Measurements from ENCODE around the gene COL6A2. TPM values are rescaled to one million over a fixed set of nuclear protein-coding genes. Genes with fewer than 3 reads are reported as not detected.
"Not testable (repeated sequence)": the region's sequence is repeated elsewhere in the genome, so short reads cannot be mapped to it uniquely, and the experiment has no call there.

The COL6A2 gene
- total RNA-seq, 1 donor, result 487 TPM

- no peak for DNase-seq (ENCODE audit: low read depth)
- TF ChIP-seq, protein P1, sequence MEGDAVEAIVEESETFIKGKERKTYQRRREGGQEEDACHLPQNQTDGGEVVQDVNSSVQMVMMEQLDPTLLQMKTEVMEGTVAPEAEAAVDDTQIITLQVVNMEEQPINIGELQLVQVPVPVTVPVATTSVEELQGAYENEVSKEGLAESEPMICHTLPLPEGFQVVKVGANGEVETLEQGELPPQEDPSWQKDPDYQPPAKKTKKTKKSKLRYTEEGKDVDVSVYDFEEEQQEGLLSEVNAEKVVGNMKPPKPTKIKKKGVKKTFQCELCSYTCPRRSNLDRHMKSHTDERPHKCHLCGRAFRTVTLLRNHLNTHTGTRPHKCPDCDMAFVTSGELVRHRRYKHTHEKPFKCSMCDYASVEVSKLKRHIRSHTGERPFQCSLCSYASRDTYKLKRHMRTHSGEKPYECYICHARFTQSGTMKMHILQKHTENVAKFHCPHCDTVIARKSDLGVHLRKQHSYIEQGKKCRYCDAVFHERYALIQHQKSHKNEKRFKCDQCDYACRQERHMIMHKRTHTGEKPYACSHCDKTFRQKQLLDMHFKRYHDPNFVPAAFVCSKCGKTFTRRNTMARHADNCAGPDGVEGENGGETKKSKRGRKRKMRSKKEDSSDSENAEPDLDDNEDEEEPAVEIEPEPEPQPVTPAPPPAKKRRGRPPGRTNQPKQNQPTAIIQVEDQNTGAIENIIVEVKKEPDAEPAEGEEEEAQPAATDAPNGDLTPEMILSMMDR (IDR thresholded peaks at IDR 0.05; ENCODE audit: insufficient read depth, low read depth, low read length), result no peak
- no peak overlapping the region for H3K4me3 ChIP-seq (ENCODE audit: low read depth, low read length)
Measured at GRCh38 chr21:46142582-46143473, 44.9 kb downstream of the COL6A2 start.

- DNase-seq (ENCODE audit: low read depth), result no peak
- H3K4me3 ChIP-seq (ENCODE audit: low read depth, low read length), result no peak overlapping the region
Measured at GRCh38 chr21:46144464-46145070, 46.7 kb downstream of the COL6A2 start.

GRCh38 chr21:46145159-46145839 is 47.4 kb downstream of the COL6A2 start:
- TF ChIP-seq, protein P1 (IDR thresholded peaks at IDR 0.05; ENCODE audit: insufficient read depth, low read depth, low read length), result no peak
- H3K4me3 ChIP-seq (ENCODE audit: low read depth, low read length), result no peak overlapping the region
- DNase-seq (ENCODE audit: low read depth), result no peak

More at GRCh38 chr21:46144464-46145070, 46.7 kb downstream of the COL6A2 start:
- TF ChIP-seq, protein P1 (IDR thresholded peaks at IDR 0.05; ENCODE audit: insufficient read depth, low read depth, low read length), result no peak

DNA sequence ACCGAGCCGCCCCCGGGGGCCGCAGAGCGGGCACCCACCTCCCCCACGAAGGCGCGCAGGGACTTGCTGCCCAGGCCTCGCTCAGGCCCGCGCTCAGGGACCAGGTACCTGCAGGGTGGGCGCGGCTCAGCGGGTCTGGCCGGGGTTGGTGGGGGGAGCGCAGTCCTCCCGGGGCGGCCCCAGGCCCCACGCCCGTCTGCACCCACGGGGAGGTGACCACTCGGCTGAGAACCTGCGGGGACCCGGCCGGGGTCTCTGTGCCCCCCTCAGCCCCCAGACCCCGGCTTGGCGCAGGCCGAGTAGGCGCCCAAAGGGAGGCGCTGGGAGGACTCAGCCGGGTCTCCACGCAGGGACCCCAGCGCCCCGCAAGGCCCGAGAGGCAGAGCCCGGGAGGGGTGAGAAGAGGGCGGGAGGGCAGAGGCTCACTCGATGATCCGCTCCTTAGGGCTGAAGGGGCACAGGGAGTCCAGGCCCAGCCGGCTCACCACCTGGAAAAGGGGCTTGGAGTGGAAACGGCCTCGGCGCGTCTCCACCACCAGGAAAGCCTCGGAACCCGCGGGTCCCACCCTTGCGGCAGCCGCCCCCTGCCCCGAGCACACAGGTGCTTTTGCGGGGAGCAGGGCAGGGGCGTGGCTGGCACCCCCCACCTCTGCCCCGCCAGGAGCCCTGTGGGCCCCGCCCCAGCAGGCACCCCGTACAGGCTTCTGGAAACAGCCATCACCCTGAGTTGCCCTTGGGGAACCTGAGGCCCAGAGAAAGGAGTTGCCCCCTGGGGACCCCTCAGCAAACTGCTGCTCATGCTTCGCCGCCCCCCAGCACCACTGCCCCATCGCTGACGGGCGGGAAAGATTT is 48.2 kb downstream of the COL6A2 start:
- no peak for DNase-seq (ENCODE audit: low read depth)
- TF ChIP-seq, protein P1 (IDR thresholded peaks at IDR 0.05; ENCODE audit: insufficient read depth, low read depth, low read length), result no peak
- no peak overlapping the region for H3K4me3 ChIP-seq (ENCODE audit: low read depth, low read length)

GRCh38 chr21:46146856-46147255 is 48.9 kb downstream of the COL6A2 start:
- DNase-seq (ENCODE audit: low read depth), result no peak
- H3K4me3 ChIP-seq (ENCODE audit: low read depth, low read length), result no peak overlapping the region
- TF ChIP-seq, protein P1 (IDR thresholded peaks at IDR 0.05; ENCODE audit: insufficient read depth, low read depth, low read length), result no peak

DNA sequence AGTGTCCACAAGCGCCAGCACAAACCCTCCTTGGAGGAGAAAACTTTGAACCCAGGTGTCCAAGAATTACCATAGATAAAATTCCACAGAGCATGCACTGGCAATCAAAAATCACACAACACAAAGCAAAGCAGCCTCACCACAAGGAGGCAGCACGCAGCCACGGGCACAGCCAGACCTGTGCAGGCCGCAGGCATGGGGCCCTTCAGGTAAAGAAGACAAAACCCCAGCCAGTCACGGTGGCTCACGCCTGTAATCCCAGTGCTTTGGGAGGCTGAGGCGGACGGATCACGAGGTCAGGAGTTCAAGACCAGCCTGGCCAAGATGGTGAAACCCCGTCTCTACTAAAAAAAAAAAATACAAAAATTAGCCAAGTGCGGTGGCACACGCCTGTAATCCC is 49.5 kb downstream of the COL6A2 start:
- H3K4me3 ChIP-seq (ENCODE audit: low read depth, low read length), result not testable (repeated sequence)
- DNase-seq (ENCODE audit: low read depth), result peak; percentile 37
- TF ChIP-seq, protein P1 (IDR thresholded peaks at IDR 0.05; ENCODE audit: insufficient read depth, low read depth, low read length), result peak; percentile 59
